ENCODE measurements around the gene STK25.
"Not testable (repeated sequence)": the region's sequence is repeated elsewhere in the genome, so short reads cannot be mapped to it uniquely, and the experiment has no call there.

Gene STK25

GRCh38 chr2:241539616-241540374 is 31.4 kb upstream of the STK25 start:
- DNase-seq (ENCODE audit: low read depth): no peak

GRCh38 chr2:241538838-241539615 is 30.6 kb upstream of the STK25 start:
- no peak for DNase-seq (ENCODE audit: low read depth)

GRCh38 chr2:241535871-241536655 is 27.7 kb upstream of the STK25 start:
- no peak for DNase-seq (ENCODE audit: low read depth)

GRCh38 chr2:241534701-241535375 is 26.5 kb upstream of the STK25 start:
- DNase-seq (ENCODE audit: low read depth): no peak

GRCh38 chr2:241534293-241534692 is 25.9 kb upstream of the STK25 start:
- no peak for DNase-seq (ENCODE audit: low read depth)

GRCh38 chr2:241532733-241533601 is 24.6 kb upstream of the STK25 start:
- DNase-seq (ENCODE audit: low read depth): no peak

GRCh38 chr2:241532168-241532567 is 23.8 kb upstream of the STK25 start:
- DNase-seq (ENCODE audit: low read depth): no peak

GRCh38 chr2:241531161-241531722 is 22.9 kb upstream of the STK25 start:
- no peak for DNase-seq (ENCODE audit: low read depth)

GRCh38 chr2:241530571-241530970 is 22.2 kb upstream of the STK25 start:
- DNase-seq (ENCODE audit: low read depth): no peak

- not testable (repeated sequence) for DNase-seq (ENCODE audit: low read depth)
These were observed 17.7 kb upstream of the STK25 start for GRCh38 chr2:241525818-241526780.

- no peak for DNase-seq (ENCODE audit: low read depth)
These were observed 14.1 kb upstream of the STK25 start for GRCh38 chr2:241522477-241522876.

GRCh38 chr2:241519669-241520068 is 11.3 kb upstream of the STK25 start:
- no peak for DNase-seq (ENCODE audit: low read depth)

- no peak for DNase-seq (ENCODE audit: low read depth)
These were observed 8.9 kb upstream of the STK25 start for GRCh38 chr2:241517297-241517696.

GRCh38 chr2:241516520-241516965 is 8.2 kb upstream of the STK25 start:
- no peak for DNase-seq (ENCODE audit: low read depth)

- DNase-seq (ENCODE audit: low read depth): no peak
These were observed 6.8 kb upstream of the STK25 start for GRCh38 chr2:241514986-241515737.

- no peak for DNase-seq (ENCODE audit: low read depth)
These were observed 6.2 kb upstream of the STK25 start for GRCh38 chr2:241514553-241514952.

GRCh38 chr2:241511091-241511741 is 2.8 kb upstream of the STK25 start:
- no peak for DNase-seq (ENCODE audit: low read depth)

- DNase-seq (ENCODE audit: low read depth): no peak
These were observed 886 bp upstream of the STK25 start for GRCh38 chr2:241509155-241509784.

Measured in stimulated activated CD8-positive, alpha-beta memory T cell treated with anti-CD3 and anti-CD28 coated beads, Interleukin-15, amount 100 ng/mL, for 1 hour (primary cell).